ENCODE results near the gene MEMO1.

MEMO1 gene

DNA sequence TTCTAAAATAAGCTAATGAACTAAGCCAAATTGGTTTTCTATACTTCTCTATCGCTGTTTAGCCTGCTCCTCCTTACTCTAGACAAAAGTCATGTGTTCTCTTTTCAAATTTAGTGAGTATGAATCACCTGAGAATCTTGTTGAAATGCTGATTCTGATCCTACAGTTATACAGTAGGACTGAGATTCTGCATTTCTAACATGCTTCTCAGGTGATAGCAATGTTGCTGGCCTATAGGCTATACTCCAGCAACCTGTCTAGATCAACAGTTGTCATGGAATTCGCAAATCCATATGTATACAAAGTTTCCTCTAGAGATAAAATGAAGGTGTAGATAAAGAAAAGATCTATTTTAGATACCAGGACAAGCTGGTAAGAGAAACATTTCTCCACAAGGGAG is 62.9 kb downstream of the MEMO1 start:
- no peak for DNase-seq (ENCODE audit: low spot score)
- TF ChIP-seq, protein P1, sequence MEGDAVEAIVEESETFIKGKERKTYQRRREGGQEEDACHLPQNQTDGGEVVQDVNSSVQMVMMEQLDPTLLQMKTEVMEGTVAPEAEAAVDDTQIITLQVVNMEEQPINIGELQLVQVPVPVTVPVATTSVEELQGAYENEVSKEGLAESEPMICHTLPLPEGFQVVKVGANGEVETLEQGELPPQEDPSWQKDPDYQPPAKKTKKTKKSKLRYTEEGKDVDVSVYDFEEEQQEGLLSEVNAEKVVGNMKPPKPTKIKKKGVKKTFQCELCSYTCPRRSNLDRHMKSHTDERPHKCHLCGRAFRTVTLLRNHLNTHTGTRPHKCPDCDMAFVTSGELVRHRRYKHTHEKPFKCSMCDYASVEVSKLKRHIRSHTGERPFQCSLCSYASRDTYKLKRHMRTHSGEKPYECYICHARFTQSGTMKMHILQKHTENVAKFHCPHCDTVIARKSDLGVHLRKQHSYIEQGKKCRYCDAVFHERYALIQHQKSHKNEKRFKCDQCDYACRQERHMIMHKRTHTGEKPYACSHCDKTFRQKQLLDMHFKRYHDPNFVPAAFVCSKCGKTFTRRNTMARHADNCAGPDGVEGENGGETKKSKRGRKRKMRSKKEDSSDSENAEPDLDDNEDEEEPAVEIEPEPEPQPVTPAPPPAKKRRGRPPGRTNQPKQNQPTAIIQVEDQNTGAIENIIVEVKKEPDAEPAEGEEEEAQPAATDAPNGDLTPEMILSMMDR (IDR thresholded peaks at IDR 0.05; ENCODE audit: extremely low read depth, missing control alignments) = no peak

DNA sequence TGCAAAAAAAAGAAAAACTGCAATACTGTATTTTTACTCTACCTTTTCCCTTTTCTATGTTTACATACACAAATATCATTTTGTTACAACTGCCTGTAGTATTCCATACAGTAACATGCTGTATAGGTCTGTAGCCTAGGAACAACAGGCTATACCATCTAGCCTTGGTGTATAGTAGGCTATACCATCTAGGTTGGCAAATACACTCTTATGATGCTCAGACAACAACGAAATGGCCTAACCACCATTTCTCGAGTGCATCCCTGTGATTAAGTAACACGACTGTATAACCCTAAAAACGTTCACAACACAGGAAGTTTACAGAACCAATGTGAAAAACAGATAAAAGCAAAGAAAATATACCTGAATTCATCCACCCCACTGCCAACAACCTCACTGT is 64.0 kb downstream of the MEMO1 start:
- DNase-seq (ENCODE audit: low spot score) = no peak
- TF ChIP-seq, protein P1 (IDR thresholded peaks at IDR 0.05; ENCODE audit: extremely low read depth, missing control alignments) = no peak

DNA sequence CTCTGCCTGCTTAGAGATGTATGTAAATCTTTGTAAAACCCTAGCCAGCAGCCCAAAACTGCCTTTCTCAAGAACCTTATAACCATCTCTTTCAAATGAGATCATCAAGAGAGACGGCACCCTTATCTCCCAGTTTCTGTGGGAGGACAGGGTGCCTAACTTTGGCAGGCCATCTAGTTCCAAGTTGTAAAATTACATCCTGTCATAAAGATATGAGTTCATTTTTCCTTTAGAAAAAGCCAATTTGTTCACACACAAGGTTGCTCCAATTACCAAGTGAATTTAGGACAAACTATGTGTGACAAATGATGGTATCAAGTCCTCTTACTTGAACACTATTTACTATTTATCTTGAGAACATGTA is 65.3 kb downstream of the MEMO1 start:
- TF ChIP-seq, protein P1 (IDR thresholded peaks at IDR 0.05; ENCODE audit: extremely low read depth, missing control alignments) = no peak
- no peak for DNase-seq (ENCODE audit: low spot score)

DNA sequence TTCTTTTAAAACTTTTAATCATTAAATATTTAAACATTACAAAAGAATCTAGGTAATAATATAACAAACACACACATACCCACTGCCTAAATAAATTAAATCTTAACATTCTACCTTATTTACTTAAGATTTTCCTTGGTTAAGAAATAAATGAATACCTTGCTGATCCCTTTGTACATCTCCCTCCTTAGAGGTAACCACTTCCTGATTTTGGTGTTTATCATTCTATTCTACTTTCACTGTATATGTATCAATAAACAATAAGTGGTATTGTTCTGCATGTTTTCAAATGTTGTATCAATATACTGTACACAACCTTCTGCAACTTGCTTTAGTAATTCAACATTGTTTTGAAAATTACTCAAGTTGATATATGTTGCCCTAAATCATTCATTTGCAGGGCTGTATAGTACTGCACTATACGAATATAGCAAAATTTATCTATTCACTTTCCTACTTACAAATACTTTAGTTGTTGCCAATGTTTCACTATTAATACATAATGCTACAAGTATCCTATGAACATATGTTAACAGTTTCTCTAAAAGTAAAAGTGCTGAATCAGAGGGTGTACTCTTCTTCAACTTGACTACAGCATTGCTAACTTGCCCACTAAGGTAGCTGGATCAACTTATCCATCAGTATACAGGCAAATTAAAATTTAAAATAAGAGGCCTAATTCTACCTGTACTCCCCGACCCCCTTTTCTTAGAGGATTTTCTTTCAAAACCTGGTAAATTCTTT is 65.8 kb downstream of the MEMO1 start:
- TF ChIP-seq, protein P1 (IDR thresholded peaks at IDR 0.05; ENCODE audit: extremely low read depth, missing control alignments) = no peak
- DNase-seq (ENCODE audit: low spot score) = no peak

DNA sequence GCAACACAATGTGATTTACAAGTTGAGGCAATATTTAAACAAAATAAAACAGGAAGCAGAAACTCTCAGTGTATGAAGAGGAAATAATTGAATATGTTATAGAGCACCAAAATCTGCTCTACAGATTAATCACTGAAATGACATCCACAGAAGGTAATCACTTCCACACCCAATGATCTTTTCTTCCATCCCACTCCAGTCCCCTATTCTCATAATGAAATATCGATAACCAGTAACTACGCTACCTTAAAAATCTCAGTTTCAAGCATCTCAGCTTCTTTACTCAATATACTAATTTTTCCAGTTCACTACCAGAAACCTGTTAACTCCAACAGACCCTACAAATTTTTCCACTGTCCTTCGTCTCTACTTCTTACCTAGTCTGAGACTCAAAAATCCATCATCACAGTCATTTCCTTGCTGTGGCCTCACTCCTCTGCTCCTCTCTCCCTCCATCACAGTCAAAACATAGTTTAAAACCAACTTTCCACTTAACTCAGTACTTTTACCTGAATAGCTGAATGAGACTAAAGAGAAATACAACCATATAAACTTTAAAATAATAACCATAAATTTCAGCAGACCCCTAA is 67.1 kb downstream of the MEMO1 start:
- no peak for DNase-seq (ENCODE audit: low spot score)
- TF ChIP-seq, protein P1 (IDR thresholded peaks at IDR 0.05; ENCODE audit: extremely low read depth, missing control alignments) = no peak

DNA sequence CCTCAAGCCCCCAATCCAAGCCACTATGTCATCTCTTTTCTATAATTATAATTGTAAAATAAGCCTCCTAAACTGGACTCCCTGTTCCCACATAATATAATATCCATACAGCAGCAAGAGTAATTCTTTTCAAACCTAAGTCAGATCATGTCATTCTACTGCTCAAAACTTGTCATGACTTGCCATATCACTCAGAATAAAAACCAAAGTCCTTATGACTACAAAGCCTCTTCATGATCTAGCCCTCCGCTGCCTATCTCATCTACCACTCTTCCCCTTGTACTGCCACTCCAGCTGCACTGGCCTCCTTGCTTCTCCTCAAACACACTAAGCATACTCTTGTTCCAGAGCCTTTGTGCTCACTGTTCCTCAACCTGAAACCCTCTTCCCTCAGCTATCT is 69.9 kb downstream of the MEMO1 start:
- DNase-seq (ENCODE audit: low spot score) = no peak
- TF ChIP-seq, protein P1 (IDR thresholded peaks at IDR 0.05; ENCODE audit: extremely low read depth, missing control alignments) = no peak

DNA sequence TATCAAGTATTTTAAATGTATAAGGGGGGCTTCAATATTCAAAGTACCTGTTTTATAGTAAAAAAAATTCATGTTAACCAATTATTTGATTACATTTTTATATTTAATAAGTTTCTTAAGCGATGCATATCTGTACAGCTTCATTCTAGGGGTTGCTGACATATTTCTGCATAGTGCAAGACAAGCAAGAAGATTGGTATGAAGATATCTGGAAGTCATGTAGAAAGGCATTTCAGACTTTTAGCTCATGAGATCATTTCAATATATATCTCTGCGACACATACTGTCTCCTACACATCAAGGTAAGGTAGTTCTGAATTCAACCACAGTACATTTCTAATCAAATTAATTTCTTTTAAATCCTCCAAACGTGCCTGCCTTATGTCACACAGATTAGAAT is 73.1 kb downstream of the MEMO1 start:
- DNase-seq (ENCODE audit: low spot score) = no peak
- TF ChIP-seq, protein P1 (IDR thresholded peaks at IDR 0.05; ENCODE audit: extremely low read depth, missing control alignments) = no peak
